Vagina (tissue), 2 donors: ENCODE results near the gene SHROOM1.

Source experiments
- CTCF ChIP-seq, 3 experiments: fragments of 450-650 bp in 2 of 3; fragments of 200-600 bp in 1 of 3; sonication (generic) in 1 of 3; IDR thresholded peaks; one replicate each; pipeline ENCODE4 v1.5.1; 2017 to 2019; ENCODE audit warnings: antibody characterized with exemption in 3 of 3, mild to moderate bottlenecking in 2 of 3, moderate library complexity in 2 of 3
- POLR2A ChIP-seq, 2 donors: fragments of 450-650 bp; IDR thresholded peaks; one replicate each; pipeline ENCODE4 v1.6.1; 2017; ENCODE audit warnings: antibody characterized with exemption in 2 of 2, mild to moderate bottlenecking in 2 of 2, moderate library complexity in 2 of 2

GRCh38 chr5:132825834-132826391 is 4.5 kb downstream of the SHROOM1 start:
- TF ChIP-seq CTCF (IDR thresholded peaks at IDR 0.05), result no peak
- TF ChIP-seq POLR2A (IDR thresholded peaks at IDR 0.05), result no peak
